ENCODE results near the gene ZHX3.

DNA sequence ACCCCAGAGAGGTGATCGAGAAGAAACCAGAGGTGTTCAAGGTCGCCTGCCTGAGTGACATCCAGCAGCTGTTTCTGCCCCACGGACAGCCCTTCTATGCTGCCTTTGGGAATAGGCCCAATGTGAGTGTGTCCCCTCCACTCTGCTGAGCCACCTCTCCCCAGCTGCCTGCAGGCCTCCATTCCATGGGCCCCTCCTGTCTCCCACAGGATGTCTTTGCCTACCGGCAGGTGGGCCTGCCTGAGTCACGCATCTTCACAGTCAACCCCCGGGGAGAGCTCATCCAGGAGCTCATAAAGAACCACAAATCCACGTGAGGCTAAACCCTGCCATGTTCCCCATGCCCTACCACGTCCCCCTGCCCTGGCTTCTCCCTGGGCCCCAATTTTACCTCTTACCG is 40.7 kb upstream of the ZHX3 start:
- TF ChIP-seq, protein P1, sequence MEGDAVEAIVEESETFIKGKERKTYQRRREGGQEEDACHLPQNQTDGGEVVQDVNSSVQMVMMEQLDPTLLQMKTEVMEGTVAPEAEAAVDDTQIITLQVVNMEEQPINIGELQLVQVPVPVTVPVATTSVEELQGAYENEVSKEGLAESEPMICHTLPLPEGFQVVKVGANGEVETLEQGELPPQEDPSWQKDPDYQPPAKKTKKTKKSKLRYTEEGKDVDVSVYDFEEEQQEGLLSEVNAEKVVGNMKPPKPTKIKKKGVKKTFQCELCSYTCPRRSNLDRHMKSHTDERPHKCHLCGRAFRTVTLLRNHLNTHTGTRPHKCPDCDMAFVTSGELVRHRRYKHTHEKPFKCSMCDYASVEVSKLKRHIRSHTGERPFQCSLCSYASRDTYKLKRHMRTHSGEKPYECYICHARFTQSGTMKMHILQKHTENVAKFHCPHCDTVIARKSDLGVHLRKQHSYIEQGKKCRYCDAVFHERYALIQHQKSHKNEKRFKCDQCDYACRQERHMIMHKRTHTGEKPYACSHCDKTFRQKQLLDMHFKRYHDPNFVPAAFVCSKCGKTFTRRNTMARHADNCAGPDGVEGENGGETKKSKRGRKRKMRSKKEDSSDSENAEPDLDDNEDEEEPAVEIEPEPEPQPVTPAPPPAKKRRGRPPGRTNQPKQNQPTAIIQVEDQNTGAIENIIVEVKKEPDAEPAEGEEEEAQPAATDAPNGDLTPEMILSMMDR (IDR thresholded peaks at IDR 0.05; ENCODE audit: low read depth, low read length, missing input control) = no peak
- TF ChIP-seq RXRA (IDR thresholded peaks at IDR 0.05) (no peak), SP1 (IDR thresholded peaks at IDR 0.05) (no peak), RAD21 (IDR thresholded peaks at IDR 0.05) (no peak), GABPA (IDR thresholded peaks at IDR 0.05 in 1 of 2, conservative IDR thresholded peaks at IDR 0.05 in 1 of 2) (no peak), EGR1 (IDR thresholded peaks at IDR 0.05; ENCODE audit: low read depth in 2 of 2) (no peak)
- TF ChIP-seq, protein P2, sequence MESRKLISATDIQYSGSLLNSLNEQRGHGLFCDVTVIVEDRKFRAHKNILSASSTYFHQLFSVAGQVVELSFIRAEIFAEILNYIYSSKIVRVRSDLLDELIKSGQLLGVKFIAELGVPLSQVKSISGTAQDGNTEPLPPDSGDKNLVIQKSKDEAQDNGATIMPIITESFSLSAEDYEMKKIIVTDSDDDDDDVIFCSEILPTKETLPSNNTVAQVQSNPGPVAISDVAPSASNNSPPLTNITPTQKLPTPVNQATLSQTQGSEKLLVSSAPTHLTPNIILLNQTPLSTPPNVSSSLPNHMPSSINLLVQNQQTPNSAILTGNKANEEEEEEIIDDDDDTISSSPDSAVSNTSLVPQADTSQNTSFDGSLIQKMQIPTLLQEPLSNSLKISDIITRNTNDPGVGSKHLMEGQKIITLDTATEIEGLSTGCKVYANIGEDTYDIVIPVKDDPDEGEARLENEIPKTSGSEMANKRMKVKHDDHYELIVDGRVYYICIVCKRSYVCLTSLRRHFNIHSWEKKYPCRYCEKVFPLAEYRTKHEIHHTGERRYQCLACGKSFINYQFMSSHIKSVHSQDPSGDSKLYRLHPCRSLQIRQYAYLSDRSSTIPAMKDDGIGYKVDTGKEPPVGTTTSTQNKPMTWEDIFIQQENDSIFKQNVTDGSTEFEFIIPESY (IDR thresholded peaks at IDR 0.05) = no peak
- TF ChIP-seq, protein P3, sequence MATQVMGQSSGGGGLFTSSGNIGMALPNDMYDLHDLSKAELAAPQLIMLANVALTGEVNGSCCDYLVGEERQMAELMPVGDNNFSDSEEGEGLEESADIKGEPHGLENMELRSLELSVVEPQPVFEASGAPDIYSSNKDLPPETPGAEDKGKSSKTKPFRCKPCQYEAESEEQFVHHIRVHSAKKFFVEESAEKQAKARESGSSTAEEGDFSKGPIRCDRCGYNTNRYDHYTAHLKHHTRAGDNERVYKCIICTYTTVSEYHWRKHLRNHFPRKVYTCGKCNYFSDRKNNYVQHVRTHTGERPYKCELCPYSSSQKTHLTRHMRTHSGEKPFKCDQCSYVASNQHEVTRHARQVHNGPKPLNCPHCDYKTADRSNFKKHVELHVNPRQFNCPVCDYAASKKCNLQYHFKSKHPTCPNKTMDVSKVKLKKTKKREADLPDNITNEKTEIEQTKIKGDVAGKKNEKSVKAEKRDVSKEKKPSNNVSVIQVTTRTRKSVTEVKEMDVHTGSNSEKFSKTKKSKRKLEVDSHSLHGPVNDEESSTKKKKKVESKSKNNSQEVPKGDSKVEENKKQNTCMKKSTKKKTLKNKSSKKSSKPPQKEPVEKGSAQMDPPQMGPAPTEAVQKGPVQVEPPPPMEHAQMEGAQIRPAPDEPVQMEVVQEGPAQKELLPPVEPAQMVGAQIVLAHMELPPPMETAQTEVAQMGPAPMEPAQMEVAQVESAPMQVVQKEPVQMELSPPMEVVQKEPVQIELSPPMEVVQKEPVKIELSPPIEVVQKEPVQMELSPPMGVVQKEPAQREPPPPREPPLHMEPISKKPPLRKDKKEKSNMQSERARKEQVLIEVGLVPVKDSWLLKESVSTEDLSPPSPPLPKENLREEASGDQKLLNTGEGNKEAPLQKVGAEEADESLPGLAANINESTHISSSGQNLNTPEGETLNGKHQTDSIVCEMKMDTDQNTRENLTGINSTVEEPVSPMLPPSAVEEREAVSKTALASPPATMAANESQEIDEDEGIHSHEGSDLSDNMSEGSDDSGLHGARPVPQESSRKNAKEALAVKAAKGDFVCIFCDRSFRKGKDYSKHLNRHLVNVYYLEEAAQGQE (IDR thresholded peaks at IDR 0.05) = no peak

Measured in liver (tissue), 3 donors.